H1 (cell line): Measurements from ENCODE around the gene RTKN. TPM values are rescaled to one million over a fixed set of nuclear protein-coding genes. Genes with fewer than 3 reads are reported as not detected.
A peak's percentile ranks its signal among the peaks of the same experiment; 100 is the strongest.

ENCODE experiments used
- CTCF ChIA-PET: fragments of 300-600 bp; sonication (Branson Sonifier 250); formaldehyde crosslinking; loops from one replicate; lab custom pipeline; 2021; ENCODE audit not compliant: partially characterized antibody; lab: Charles Lee
- POLR2A ChIA-PET: fragments of 300-600 bp; sonication (Branson Sonifier 250); formaldehyde crosslinking; loops from one replicate; lab custom pipeline; 2021; ENCODE audit warnings: inconsistent platforms; ENCODE audit not compliant: partially characterized antibody; lab: Charles Lee
- DNase-seq, 2 experiments: peaks; one replicate each; pipeline versions ENCODE4 v3.0.0 to v3.0.0-alpha.2; 2010 to 2022; ENCODE audit warnings: low spot score in 2 of 2, low read depth in 1 of 2, mixed read lengths in 1 of 2
- FAIRE-seq: peaks from 2 replicates; lab custom pipeline; 2011; peaks lifted over from hg19 to GRCh38; lab: Jason Lieb, UNC
- H2AFZ ChIP-seq: 2 replicates; pipeline ENCODE4 v1.8.1; 2012; ENCODE audit warnings: low read length, inconsistent platforms
- H2AK5ac ChIP-seq: 2 replicates; pipeline ENCODE4 v1.6.1; 2013; ENCODE audit warnings: low read depth, low read length
- H2BK120ac ChIP-seq: replicated peaks from 2 replicates; pipeline ENCODE3; 2013; ENCODE audit warnings: low read depth, low read length, inconsistent platforms
- H2BK12ac ChIP-seq: 2 replicates; pipeline ENCODE4 v1.6.1; 2013; ENCODE audit warnings: low read depth, low read length
- H2BK15ac ChIP-seq: 2 replicates; pipeline ENCODE4 v1.6.1; 2013; ENCODE audit warnings: low read length
- H2BK20ac ChIP-seq: 2 replicates; pipeline ENCODE4 v1.6.1; 2013; ENCODE audit warnings: low read length
- H2BK5ac ChIP-seq: 2 replicates; pipeline ENCODE4 v1.6.1; 2013; ENCODE audit warnings: low read depth, low read length
- H3K14ac ChIP-seq: 2 replicates; pipeline ENCODE4 v1.6.1; 2013; ENCODE audit warnings: inconsistent platforms; ENCODE audit not compliant: insufficient read length
- H3K18ac ChIP-seq: 2 replicates; pipeline ENCODE4 v1.6.1; 2013; ENCODE audit warnings: low read length; ENCODE audit errors: extremely low read depth
- H3K23ac ChIP-seq: 2 replicates; pipeline ENCODE4 v1.6.1; 2013; ENCODE audit warnings: inconsistent platforms; ENCODE audit not compliant: insufficient read length
- H3K23me2 ChIP-seq: 2 replicates; pipeline ENCODE4 v1.6.1; 2013; ENCODE audit warnings: low read depth, low read length
- H3K27ac ChIP-seq: 2 replicates; pipeline ENCODE4 v1.6.1; 2011; ENCODE audit warnings: low read depth, low read length, inconsistent platforms
- H3K27me3 ChIP-seq, 4 experiments: replicated peaks in 1 of 4; 1 replicate in 1 of 4; 2 replicates in 3 of 4; pipeline versions ENCODE4 v1.6.1 to v1.8.1; 2011 to 2013; ENCODE audit warnings: low read length in 3 of 4, mild to moderate bottlenecking in 3 of 4, inconsistent platforms in 2 of 4, mixed read lengths in 2 of 4, moderate library complexity in 1 of 4; ENCODE audit not compliant: control insufficient read depth in 3 of 4, insufficient read depth in 3 of 4; ENCODE audit errors: extremely low read depth in 1 of 4
- H3K36me3 ChIP-seq, 4 experiments: 2 replicates each; pipeline versions ENCODE4 v1.6.1 to v1.8.1; 2011 to 2013; ENCODE audit warnings: mild to moderate bottlenecking in 4 of 4, low read length in 3 of 4, moderate library complexity in 2 of 4, control low read depth in 1 of 4, inconsistent platforms in 1 of 4; ENCODE audit not compliant: insufficient read depth in 4 of 4, control insufficient read depth in 2 of 4
- H3K4ac ChIP-seq: replicated peaks from 2 replicates; pipeline ENCODE3; 2013; ENCODE audit warnings: low read length, low read depth, mixed read lengths, inconsistent platforms; ENCODE audit not compliant: insufficient read length
- H3K4me1 ChIP-seq, 4 experiments: replicated peaks in 1 of 4; 1 replicate in 1 of 4; 2 replicates in 3 of 4; pipeline versions ENCODE4 v1.6.1 to v1.8.1; 2011 to 2013; ENCODE audit warnings: low read length in 3 of 4, inconsistent platforms in 2 of 4, mixed read lengths in 1 of 4; ENCODE audit not compliant: insufficient read depth in 4 of 4, control insufficient read depth in 3 of 4
- H3K4me2 ChIP-seq, 2 experiments: 2 replicates each; pipeline versions ENCODE4 v1.6.1 to v1.8.1; 2011 to 2013; ENCODE audit warnings: low read depth in 2 of 2, low read length in 2 of 2, control low read depth in 1 of 2, inconsistent platforms in 1 of 2, mild to moderate bottlenecking in 1 of 2; ENCODE audit not compliant: insufficient read depth in 1 of 2
- H3K4me3 ChIP-seq, 4 experiments: fragments of 200-600, 300-600 bp in 1 of 4; sonication (generic), shearing (Covaris generic), sonication (Bioruptor Twin) in 1 of 4; 2 replicates each; pipeline versions ENCODE4 v1.5.1 to v1.8.1; 2011 to 2016; ENCODE audit warnings: low read length in 4 of 4, low read depth in 3 of 4, control low read depth in 2 of 4, inconsistent platforms in 2 of 4, mild to moderate bottlenecking in 2 of 4, mixed read lengths in 1 of 4, moderate library complexity in 1 of 4; ENCODE audit not compliant: insufficient read depth in 2 of 4; ENCODE audit errors: extremely low read depth in 1 of 4
- H3K56ac ChIP-seq: replicated peaks from 2 replicates; pipeline ENCODE3; 2013; ENCODE audit warnings: low read depth, mild to moderate bottlenecking, mixed read lengths, low read length, inconsistent platforms; ENCODE audit not compliant: insufficient read length
- H3K79me1 ChIP-seq: 2 replicates; pipeline ENCODE4 v1.6.1; 2013; ENCODE audit warnings: low read depth, low read length, control low read depth
- H3K79me2 ChIP-seq, 2 experiments: 2 replicates each; pipeline versions ENCODE4 v1.6.1 to v1.8.1; 2012 to 2013; ENCODE audit warnings: low read length in 2 of 2, mild to moderate bottlenecking in 2 of 2, inconsistent platforms in 1 of 2; ENCODE audit not compliant: insufficient read depth in 2 of 2, control insufficient read depth in 1 of 2
- H3K9ac ChIP-seq, 4 experiments: replicated peaks in 1 of 4; 1 replicate in 1 of 4; 2 replicates in 3 of 4; pipeline versions ENCODE4 v1.6.1 to v1.8.1; 2011 to 2013; ENCODE audit warnings: low read depth in 3 of 4, low read length in 3 of 4, control low read depth in 2 of 4, mild to moderate bottlenecking in 2 of 4, moderate library complexity in 2 of 4, inconsistent platforms in 1 of 4; ENCODE audit errors: extremely low read depth in 1 of 4
- H3K9me3 ChIP-seq, 2 experiments: 2 replicates each; pipeline versions ENCODE4 v1.6.1 to v1.8.1; 2012 to 2013; ENCODE audit warnings: mild to moderate bottlenecking in 2 of 2, moderate library complexity in 2 of 2, control low read depth in 1 of 2, inconsistent platforms in 1 of 2, low read depth in 1 of 2, low read length in 1 of 2, mixed read lengths in 1 of 2; ENCODE audit not compliant: insufficient read depth in 2 of 2
- H4K20me1 ChIP-seq, 2 experiments: replicated peaks in 1 of 2; 2 replicates each; pipeline versions ENCODE3 to v1.8.1; 2011 to 2013; ENCODE audit warnings: inconsistent platforms in 2 of 2, low read length in 2 of 2, mild to moderate bottlenecking in 1 of 2; ENCODE audit not compliant: insufficient read depth in 2 of 2, control insufficient read depth in 1 of 2
- H4K5ac ChIP-seq: 2 replicates; pipeline ENCODE4 v1.6.1; 2013; ENCODE audit warnings: low read length, low read depth, mixed read lengths, inconsistent platforms; ENCODE audit not compliant: insufficient read length
- H4K8ac ChIP-seq: 2 replicates; pipeline ENCODE4 v1.8.0; 2013; ENCODE audit warnings: mild to moderate bottlenecking, moderate library complexity, low read length, inconsistent platforms; ENCODE audit not compliant: insufficient read depth; ENCODE audit errors: extremely low read depth
- H4K91ac ChIP-seq: replicated peaks from 2 replicates; pipeline ENCODE3; 2013; ENCODE audit warnings: low read length, mixed read lengths, inconsistent platforms; ENCODE audit not compliant: insufficient read length
- NANOG ChIP-seq: IDR thresholded peaks from 2 replicates; pipeline ENCODE4 v1.6.1; 2011; ENCODE audit warnings: low read length, low read depth, mild to moderate bottlenecking, inconsistent platforms; ENCODE audit not compliant: insufficient read depth, poor library complexity, severe bottlenecking
- POLR2AphosphoS5 ChIP-seq: IDR thresholded peaks from 2 replicates; pipeline ENCODE4 v1.6.1; 2011; ENCODE audit warnings: low read depth, low read length
- SAP30 ChIP-seq: fragments of 300-600 bp; sonication (generic); IDR thresholded peaks from 2 replicates; pipeline ENCODE4 v1.7.1; 2012; ENCODE audit warnings: low read length, moderate library complexity, mild to moderate bottlenecking, inconsistent platforms; ENCODE audit not compliant: insufficient read depth, insufficient replicate concordance
- TAF1 ChIP-seq: IDR thresholded peaks from 2 replicates; pipeline ENCODE4 v1.6.1; 2011; ENCODE audit warnings: mild to moderate bottlenecking, low read depth, low read length
- TBP ChIP-seq: IDR thresholded peaks from 2 replicates; pipeline ENCODE4 v1.6.1; 2011; ENCODE audit warnings: low read depth, low read length, improper control_type of control experiment
- ZNF274 ChIP-seq: IDR thresholded peaks from 2 replicates; pipeline ENCODE4 v1.7.0; 2012; ENCODE audit warnings: low read length, borderline replicate concordance; ENCODE audit errors: extremely low read depth
- WGBS, 2 experiments: shearing (Covaris generic) in 1 of 2; methylation state at CpG; one replicate each; pipeline versions ENCODE4 v1.1.6 to v1.1.7; 2013 to 2015; ENCODE audit warnings: low lambda C conversion rate in 2 of 2, mixed read lengths in 2 of 2, inconsistent platforms in 1 of 2, low coverage in 1 of 2, missing lambda C conversion rate in 1 of 2; ENCODE audit not compliant: insufficient replicate concordance in 2 of 2, insufficient coverage in 1 of 2, insufficient read length in 1 of 2; ENCODE audit errors: extremely low coverage in 1 of 2, missing lambda C conversion rate in 1 of 2; 5-methylcytosine and 5-hydroxymethylcytosine counted together
- polyA plus RNA-seq, 7 experiments: library from polyadenylated mRNA; depleted of rRNA in 3 of 7; stranded (reverse) in 5 of 7; unstranded in 2 of 7; fragments of >200 nt in 5 of 7; fragments of 200-250 nt in 2 of 7; gene quantifications; 1 replicate in 5 of 7; 2 replicates in 1 of 7; 4 replicates in 1 of 7; pipeline versions ENCODE4 v1.2.1 to v1.2.3, GENCODE V29; 2011 to 2013; ENCODE audit warnings: missing spikeins in 2 of 7, mixed read lengths in 2 of 7
- total RNA-seq: library from RNA; stranded (reverse); fragmentation: NEBNext Ultra II Directional; extraction: Animal tissue kit (Norgen Biotek cat#: 25700); gene quantifications from 2 replicates; pipeline ENCODE4 v1.2.1, GENCODE V29; 2021

RTKN gene
- total and polyA plus RNA-seq, 2 of the 8 experiments (the other 6 are each of a cell fraction or from before 2014, with no cell fraction given): 40.2 to 54.1 TPM

GRCh38 chr2:74439803-74440377, 1.8 kb downstream of the RTKN start:
- H3K79me1 ChIP-seq: peaks cover 19% of the 10 kb centered on the region
- H2AK5ac ChIP-seq: no peak overlapping the region
- peaks cover 6 to 12% of the 10 kb centered on the region in 2 experiments for H4K20me1 ChIP-seq
- no peak overlapping the region for H2AFZ ChIP-seq
- no peaks in the 10 kb centered on the region for H3K9me3 ChIP-seq
- FAIRE-seq (no peak), DNase-seq (no peak)
- H2BK20ac ChIP-seq: no peak overlapping the region
- peak overlapping the region; percentile 54; the same call in 1 of the 2 replicates for H4K8ac ChIP-seq
- no peak overlapping the region for H3K14ac ChIP-seq
- peak overlapping the region; percentile 87 for H3K27ac ChIP-seq
- H3K23me2 ChIP-seq: peaks cover 6% of the 10 kb centered on the region; the same call in 1 of the 2 replicates
- peak overlapping the region; percentile 68 to 92 for H3K4me2 ChIP-seq
- H2BK5ac ChIP-seq: no peak overlapping the region
- TF ChIP-seq SAP30: peak; percentile 77
- no peak for TF ChIP-seq NANOG
- no peak for TF ChIP-seq TAF1
- TF ChIP-seq TBP: no peak
- no peak for TF ChIP-seq POLR2AphosphoS5
- no peak for TF ChIP-seq ZNF274
- H2BK120ac ChIP-seq: no peak overlapping the region
- H3K23ac ChIP-seq: no peak overlapping the region
- peak overlapping the region; percentile 1 to 77 (median 74); a peak in 6 of 7 replicates for H3K9ac ChIP-seq
- peak overlapping the region; percentile 69 to 90 (median 80) for H3K4me3 ChIP-seq
- no peak overlapping the region for H4K91ac ChIP-seq
- H3K4ac ChIP-seq: no peak overlapping the region
- peaks cover 4 to 24% (median 17%) of the 10 kb centered on the region in 4 experiments; a peak in 6 of 7 replicates for H3K4me1 ChIP-seq
- 51% methylated on average over 9 of the region's 14 CpGs; no CpG with 5 or more reads in 1 of the 2 experiments for WGBS, 2 experiments
- H3K18ac ChIP-seq: peak overlapping the region; percentile 68
- no peaks in the 10 kb centered on the region; a peak in 2 of 7 replicates for H3K27me3 ChIP-seq
- peak overlapping the region; percentile 62; the same call in 1 of the 2 replicates for H2BK12ac ChIP-seq
- no peak overlapping the region; the same call in 1 of the 2 replicates for H2BK15ac ChIP-seq
- H3K56ac ChIP-seq: peak overlapping the region; percentile 13
- peaks cover 4 to 42% of the 10 kb centered on the region in 2 experiments; a peak in 2 of 4 replicates for H3K79me2 ChIP-seq
- H4K5ac ChIP-seq: peak overlapping the region; percentile 80
- CTCF ChIA-PET: interaction anchor here (0.8 to 3.1 kb wide), 13 partner anchors 8 to 105 kb away, joined by 3 to 16 read pairs (median 4); partner anchors contain the start of genes CCDC142, TTC31 and WBP1
- POLR2A ChIA-PET: interaction anchor here (0.7 to 3.9 kb wide), 23 partner anchors 8 to 150 kb away, joined by 3 to 66 read pairs (median 5); partner anchors contain the start of genes AUP1, C2orf81, CCDC142 and HTRA2
- peaks cover 0 to 5% (median under 1%) of the 10 kb centered on the region in 4 experiments; a peak in 1 of 8 replicates for H3K36me3 ChIP-seq
